ENCODE measurements around the gene AHCY.
"Not testable (repeated sequence)": the region's sequence is repeated elsewhere in the genome, so short reads cannot be mapped to it uniquely, and the experiment has no call there.

Gene AHCY

DNA sequence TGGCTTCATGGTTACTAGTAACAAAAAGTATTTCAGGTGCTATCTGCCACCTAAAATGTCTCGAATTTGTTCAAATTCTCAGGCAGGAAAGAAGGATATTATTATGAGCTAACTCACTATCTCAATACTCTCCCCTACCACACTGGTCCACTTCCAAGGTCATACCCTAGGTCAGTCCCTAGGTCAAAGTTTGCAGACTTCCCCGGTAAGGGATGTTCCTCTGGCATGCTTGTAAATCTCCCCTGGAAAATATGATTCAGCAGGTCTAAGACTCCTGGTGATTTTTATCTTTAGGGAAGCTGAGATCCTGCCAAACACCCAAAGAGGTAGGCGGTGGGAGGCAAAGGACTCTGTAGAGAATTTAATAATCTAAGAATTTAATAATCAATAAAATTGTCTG lies 6.7 kb downstream of the AHCY start:
- no peak for DNase-seq

DNA sequence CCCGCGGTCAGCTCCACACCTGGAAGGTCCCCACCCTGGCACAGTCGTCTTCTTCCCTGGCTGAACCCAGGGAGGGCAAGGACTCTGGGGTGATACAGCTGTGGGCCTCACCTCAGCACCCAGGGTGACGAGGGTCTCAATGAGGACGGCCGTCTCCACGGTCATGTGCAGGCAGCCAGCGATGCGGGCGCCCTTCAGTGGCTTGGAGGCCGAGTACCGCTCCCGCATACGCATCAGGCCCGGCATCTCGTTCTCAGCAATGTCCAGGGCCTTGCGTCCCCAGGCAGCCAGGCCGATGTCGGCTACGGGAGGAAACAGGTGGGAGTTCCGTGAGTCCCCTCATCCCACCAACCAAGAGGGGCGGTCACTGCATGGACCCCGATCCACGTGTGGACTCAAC lies 7.9 kb downstream of the AHCY start:
- DNase-seq = no peak

DNA sequence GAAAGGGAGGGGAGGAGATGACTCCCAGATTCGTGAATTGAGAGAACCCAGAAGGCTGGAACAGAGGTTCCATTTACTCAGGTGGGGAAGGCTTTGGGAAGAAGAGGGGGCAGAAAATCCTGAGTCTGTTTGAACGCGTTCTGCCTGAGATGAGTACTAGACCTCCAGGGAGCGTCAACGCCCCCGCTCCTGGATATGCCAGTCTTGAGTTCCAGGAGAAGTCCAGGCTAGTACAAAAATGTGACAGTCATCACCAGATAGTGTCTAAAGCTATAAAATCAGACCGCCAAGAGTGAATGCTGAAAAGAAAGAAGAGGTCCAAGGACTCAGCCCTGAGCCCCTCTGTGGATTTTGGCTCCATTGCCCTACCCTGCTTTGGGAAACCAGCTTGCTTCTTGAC lies 8.6 kb downstream of the AHCY start:
- no peak for DNase-seq

DNA sequence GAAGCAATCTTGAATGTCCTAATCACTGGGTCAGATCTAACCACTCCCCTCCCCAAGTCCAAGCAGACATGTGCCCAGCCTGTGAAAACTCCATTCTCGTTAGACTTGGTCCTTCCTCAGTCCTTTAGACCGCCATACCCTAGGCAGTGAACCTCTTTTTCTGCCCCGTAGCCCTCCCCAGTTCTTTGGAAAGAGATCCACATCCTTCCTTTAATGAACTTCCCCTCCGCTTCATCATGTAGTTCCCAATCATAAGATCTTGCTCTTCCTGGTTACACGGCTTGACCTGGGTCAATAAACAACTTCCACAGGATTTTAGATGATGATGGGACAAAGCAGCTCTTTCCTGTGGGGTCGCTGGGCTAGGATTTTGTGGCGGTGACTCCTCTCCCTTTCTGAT lies 9.6 kb downstream of the AHCY start:
- no peak for DNase-seq

DNA sequence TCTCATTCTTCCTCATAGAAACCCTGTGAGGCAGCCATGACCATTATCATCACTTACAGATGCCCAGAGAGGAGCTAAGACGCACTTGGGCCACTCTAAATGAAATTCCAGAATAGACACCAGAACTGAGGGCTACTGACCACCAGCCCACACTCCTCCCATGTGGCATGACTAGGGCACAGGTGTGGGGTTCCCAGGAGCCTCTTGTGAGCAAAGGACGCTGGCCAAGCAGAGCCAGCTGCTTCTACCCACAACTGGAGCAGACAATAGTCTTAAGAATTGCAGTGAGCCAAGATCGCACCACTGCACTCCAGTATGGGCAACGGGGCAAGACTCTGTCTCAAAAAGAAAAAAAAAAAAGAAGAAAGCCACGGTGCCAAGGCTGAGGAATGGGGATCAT lies 10.0 kb downstream of the AHCY start:
- no peak for DNase-seq

DNA sequence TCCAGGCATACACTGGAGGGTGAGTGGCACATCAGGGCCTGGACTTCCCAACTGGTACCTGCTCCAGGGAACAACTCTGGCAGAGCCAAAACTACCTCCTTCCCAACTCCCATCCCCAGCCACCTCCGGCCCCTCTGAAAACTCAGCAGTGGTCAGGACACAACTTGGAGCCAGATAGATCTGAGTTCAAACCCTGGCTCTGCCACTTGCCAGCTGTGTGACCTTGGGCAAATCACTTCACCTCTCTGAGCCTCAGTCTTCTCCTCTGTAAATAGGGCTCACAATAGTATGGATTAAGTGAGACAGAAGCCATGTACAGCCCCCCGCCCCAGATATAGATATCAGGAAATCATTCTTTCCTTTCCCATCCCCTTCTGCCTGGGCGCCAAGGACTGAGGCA lies 10.7 kb downstream of the AHCY start:
- DNase-seq = no peak

DNA sequence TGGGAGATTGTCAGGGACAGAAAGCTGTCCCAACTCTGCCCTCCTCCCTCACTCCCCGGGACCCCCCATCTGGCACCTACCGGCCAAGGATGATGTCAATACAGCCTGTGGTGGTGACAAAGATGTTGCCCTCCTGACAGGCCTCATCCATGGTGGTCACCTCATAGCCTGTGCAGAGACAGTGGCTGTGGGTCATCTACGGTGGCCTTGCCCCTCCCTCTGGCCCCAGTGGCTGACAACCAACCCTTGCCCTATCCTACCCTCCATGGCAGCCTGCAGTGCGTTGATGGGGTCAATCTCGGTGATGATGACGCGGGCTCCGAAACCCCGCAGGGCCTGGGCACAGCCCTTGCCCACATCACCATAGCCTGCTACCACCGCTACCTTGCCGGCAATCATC lies 12.7 kb downstream of the AHCY start:
- no peak for DNase-seq

DNA sequence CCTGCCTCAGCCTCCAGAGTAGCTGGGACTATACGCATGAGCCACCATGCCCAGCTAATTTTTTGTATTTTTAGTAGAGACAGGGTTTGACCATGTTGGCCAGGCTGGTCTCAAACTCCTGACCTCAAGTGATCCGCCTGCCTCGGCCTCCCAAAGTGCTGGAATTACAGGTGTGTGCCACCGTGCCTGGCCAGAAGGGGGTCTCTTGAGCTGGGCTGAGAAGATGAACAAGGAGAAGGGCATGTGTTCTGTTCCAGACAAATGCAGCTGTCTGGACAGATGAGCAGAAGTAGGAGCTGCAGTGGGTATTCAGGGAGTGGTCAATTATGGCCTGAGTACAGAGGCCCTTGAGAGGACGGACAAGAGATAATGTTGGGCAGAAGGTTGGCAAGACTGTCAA lies 15.7 kb downstream of the AHCY start:
- DNase-seq = not testable (repeated sequence)

DNA sequence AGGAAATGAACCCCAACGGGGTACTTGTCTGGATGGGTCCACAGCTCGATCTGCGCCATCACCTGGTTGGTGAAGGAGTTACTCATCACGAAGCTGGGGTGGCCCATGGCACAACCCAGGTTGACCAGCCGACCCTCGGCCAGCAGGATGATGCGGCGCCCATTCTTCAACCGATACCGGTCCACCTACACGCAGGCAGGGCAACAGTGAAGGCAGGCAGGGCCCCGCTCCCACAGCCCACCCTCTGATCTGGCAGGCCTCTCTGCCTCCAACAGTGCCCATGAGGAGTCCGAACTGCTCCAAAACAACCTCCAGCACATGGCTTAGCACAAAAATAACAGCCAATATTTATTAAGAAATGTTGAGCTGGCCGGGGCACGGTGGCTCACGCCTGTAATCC lies 17.7 kb downstream of the AHCY start:
- no peak for DNase-seq

DNA sequence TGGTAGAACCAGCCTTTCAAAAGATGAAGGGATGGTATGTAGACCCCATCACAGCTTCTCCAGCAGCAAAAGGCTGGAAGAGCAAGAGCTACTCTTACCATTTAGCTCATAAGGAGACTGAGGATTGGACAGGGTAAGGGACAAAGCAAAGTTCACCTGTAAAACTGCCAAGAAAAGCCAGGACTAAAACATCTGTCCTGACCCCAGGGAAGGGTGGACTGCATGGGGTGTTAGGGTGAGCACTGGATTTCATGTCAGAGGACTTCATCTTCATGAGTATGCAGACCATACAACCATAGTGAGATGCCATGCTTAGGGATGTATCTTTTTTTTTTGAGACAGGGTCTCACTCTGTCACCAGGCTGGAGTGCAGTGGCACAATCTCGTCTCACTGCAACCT lies 19.3 kb downstream of the AHCY start:
- no peak for DNase-seq

DNA sequence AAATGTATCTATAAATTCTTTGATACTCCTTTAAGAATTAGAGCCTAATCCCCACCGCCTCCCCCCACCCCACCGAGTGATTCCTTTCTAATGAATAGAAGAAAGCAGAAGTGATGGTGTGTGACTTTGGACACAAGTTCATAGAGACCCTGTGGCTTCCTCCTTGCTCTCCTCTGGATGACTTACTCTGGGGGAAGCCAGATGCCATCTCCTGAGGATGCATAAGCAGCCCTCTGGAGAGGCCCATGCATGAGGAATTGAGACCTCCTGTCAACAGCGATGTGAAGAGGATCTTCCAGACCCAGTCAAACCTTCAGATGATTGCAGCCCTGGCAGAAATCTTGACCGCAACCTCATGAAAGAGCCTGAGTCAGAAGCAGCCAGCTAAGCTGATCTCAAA lies 21.1 kb downstream of the AHCY start:
- no peak for DNase-seq

DNA sequence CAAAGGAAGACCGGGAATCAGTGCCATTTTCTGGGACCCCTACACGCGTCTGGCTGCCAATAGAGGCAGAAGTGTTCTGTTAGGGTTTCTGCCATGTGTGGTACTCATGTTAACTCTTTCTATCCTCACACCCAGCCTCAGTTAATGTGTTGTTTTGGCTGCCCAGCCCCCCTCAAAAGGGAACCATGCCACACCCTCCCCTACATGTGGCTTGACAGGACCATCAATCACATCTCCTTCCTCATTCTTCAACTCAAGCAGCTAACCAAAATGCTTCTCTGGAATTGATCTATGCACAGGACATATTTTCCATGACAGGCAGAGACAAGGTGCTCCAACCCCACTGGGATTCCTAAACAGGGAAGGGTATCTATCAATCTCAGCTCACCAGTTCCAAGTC lies 22.0 kb downstream of the AHCY start:
- no peak for DNase-seq

DNA sequence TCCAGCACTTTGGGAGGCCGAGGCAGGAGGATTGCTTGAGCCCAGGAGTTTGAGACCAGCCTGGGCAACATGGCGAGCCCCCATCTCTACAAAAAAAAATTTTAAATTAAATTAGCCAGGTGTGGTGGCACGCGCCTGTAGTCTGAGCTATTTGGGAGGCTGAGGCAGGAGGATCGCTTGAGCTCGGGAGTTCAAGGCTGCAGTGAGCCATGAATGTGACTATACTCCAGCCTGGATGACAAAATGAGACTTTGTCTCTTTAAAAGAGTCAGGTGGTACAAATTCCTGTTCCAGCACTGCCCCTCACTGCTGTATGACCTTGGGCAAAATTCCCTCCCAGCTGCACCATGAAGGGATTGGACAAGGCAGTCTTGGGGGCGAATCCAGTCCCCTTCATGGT lies 28.5 kb downstream of the AHCY start:
- no peak for DNase-seq

DNA sequence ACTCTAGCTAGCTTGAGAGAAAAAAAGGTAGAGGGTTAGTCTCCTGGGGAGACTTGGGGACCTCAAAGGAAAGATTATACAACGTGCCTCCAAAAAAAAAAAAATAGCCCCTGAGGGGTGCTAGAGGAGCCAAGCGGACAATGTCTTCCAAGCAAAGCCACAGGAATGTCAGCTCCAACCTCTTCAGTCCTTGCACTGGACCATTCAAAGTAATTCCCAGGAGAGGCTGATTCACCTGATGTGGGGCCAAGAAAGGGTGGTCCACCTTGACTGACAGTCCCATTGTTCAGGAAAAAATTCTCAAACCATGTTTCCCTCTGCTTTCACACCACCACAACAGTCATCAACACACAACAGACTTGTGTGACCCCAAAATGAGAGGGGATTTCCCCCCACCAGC lies 31.2 kb downstream of the AHCY start:
- no peak for DNase-seq

DNA sequence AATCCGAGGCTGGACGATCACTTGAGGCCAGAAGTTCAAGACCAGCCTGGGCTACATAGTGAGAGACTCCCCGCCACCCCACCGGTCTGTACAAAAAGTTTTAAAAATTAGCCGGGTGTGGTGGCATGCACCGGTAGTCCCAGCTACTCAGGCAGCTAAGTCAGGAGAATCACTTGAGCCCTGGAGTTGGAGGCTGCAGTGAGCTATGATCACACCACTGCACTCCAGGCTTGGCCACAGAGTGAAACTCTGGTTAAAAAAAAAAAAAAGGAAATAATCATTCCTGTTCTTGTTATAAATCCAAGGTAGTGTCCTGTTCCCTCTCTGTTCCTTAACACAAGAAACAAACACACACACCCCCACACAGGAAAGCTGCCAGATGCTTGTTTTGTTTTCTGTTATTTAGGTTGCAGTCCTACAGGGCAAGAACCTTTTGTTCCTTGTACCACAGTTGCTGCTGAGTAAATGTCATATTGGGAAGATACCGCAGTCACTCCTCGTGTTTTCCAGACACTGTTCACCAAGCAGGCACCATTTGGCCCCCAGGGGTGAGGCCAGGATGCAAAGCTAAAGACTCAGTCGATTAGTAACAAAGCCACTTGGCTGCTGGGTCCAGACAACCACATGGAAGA lies 33.0 kb downstream of the AHCY start:
- DNase-seq = no peak

DNA sequence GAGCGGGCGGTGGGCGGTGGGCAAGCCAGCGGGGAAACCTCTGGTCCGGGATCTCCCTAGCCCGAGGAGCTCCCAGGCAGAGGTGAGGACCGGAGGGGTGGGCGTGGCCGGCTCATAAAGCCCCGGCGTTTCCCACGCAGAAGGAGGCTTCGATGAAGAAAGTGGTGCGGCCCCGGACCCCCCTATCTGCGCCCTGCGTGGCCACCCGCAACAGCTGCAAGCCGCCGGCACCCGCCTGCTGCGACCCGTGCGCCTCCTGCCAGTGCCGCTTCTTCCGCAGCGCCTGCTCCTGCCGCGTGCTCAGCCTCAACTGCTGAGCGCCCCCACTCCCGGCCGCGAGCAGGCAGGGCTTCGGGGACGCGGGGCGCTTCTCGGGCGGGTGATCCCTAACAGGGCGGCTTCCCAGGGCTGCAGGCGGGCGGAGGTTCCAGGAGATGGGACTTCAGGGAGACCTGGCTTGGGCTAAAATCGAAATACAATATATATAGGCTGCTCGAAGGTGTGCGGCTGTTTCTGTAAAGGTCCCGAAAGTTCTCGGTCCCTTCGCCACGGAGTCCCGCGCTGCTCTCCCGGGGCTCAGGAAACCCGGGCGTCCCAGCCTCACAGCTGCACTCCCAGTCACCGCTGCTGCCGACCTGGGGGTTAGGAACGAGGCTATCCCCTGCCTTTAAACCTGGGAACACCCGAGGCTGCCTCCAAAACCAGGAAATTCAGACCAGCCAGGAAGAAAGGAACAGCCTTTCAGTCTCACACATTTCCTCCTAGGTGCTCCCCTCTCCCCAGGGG lies 34.1 kb downstream of the AHCY start:
- no peak for DNase-seq

DNA sequence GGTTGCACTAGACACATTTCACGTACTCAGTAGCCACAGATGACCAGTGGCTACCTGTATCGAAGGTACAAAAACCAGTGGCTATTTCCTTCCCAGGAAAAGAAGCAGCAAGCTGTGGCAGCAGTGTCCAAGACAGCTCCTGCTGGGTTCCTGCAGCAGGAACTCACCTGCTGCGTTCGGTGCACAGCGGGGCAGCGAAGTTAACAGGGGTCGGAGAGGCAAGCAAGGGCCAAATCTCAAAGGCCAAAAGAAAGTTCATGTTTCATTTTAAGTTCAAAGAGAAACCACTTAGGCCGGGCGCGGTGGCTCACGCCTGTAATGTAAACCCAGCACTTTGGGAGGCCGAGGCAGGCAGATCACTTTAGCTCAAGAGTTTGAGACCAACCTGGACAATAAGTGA lies 35.0 kb downstream of the AHCY start:
- no peak for DNase-seq

DNA sequence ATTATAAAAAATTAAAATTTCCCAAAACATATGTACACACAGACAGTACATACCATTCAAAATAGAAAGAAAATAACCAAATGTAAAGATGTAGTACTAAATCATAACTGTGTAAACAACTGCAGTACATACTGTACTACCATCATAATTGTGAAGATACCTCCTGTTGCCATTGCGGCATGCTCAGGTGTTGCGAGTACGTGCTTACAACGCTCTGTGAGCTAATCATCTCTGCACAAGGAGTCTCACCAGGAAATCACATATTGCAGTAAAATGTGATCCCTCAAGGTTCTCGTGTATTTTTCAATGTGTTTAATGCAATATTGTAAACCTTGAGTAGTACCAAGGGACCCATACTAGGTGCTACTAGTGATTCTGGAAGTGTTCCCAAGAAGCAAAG lies 39.0 kb downstream of the AHCY start:
- DNase-seq = no peak

DNA sequence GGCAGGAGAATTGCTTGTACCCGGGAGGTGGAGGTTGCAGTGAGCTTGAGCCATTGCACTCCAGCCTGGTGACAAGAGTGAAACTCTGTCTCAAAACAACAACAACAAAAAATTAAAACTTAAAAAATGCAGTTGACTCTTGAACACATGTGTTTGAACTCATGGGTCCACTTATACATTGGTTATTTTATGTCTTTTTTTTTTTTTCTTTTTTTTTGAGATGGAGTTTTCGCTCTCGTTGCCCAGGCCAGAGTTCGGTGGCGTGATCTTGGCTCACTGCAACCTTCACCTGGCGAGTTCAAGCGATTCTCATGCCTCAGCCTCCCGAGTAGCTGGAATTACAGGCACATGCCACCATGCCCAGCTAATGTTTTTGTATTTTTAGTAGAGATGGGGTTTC lies 39.7 kb downstream of the AHCY start:
- DNase-seq = not testable (repeated sequence)

DNA sequence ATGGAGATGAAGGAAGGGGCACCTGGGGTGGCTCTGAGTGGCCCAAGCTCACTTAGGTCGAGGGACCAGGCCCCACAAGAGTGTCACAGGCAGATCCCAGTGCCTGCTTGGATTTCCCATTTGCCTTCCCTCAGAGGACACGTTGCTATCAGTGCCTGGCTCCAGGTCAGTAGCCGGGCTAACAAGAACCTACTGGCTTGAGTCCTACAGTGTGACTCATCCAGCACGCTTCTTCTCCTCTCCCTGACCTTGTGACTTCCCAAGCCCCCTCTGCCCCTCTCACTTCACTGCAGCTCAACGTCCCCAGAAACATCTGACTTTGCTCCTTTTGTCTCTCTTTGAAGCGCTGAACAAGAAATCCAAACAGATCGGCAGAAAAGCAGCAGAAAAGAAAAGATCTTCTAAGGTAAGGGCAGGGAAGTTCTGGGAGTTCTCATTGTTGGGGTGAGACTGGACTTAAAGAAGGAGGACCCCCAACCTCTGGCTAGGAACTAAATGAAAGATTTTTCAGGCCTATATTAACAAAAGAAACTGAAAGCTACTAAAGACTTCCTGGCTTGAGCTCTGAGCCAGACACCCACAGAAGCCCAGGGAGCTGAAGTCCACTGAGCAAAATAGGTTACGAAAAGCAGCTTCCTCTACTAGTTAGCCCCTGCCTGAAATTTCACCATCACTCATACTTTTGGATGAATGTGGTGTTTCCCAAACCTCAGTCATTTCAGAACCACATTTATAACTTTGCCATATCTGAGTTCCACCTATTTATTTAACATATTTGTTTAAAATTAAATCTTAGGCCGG lies 40.5 kb downstream of the AHCY start:
- no peak for DNase-seq

DNA sequence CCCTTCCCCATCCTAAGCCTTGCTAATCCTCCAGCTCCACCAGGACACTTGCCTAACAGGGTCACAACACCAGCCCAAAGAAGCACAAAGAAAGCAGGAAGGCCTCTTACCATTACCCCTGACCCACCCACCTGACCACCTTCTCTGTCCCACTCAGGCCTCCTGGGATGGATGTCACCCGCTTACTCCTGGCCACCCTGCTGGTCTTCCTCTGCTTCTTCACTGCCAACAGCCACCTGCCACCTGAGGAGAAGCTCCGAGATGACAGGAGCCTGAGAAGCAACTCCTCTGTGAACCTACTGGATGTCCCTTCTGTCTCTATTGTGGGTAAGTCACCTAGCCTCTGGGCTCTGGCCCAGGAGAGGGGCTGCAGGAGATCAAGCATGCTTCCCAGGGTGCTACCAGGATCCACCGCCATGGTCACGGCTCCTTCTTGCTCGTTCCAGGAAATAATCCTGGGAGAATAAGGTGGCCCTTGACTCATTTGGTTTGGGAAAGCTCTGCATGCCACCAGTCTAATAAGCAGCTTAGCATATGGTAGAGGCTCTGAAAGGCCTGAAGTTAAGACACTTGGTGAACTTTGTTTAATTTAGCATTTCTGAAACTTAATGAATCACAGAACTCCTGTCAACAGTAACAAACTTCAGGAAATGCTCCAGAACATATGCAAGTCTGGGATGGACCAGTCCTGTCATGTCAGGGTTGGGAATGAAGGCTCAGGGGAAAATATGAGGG lies 42.8 kb downstream of the AHCY start:
- DNase-seq = no peak

DNA sequence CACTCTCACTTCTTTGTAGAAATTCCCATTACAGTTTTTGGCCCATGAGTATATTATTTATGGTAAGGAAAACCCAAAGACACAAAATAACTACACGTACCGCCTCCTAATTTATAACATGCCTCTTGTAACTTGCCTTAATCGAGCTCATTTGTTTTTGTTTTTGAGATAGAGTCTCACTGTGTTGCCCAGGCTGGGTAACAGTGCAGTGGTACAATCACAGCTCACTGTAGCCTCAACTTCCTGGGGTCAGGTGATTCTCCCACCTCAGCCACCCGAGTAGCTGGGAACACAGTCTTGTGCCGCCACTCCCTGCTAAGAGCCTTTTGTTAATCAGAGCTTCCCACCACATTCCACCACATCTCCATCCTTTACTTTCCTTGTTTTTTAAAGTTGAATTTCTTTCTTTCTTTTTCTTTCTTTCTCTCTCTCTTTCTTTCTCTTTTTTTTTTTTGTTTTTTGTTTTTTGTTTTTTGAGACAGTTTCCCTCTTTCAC lies 46.5 kb downstream of the AHCY start:
- DNase-seq = no peak

DNA sequence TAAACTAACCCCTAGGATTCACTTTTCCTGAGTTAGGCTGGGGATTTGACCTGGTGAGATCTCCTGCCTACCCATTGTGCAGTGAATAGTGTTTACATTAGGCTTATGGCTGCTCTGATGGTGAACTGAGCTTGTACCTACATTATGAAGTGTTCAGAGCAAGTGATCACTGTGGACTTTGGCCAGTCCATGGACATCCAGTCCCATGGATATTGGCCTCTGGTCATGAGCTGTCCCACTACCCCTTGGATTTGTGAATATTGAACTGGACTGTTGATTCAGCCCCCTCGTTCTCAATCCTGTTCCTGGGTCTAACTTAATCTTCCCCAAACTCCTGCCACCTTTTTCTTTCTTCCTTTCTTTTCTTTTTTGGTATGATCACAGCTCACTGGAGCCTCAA lies 48.2 kb downstream of the AHCY start:
- DNase-seq = no peak

Measured in NCI-H1694 treated with DMSO at 0.1 percent for 48 hours (cell line).